GM19035 (cell line): ENCODE data around the gene TMEM79.

Experiments used
- ATAC-seq: cut with Tn5 transposase; IDR thresholded peaks from one replicate; pipeline ENCODE4 v1.9.1; 2021; ENCODE audit not compliant: unreplicated experiment

Gene TMEM79, protein sequence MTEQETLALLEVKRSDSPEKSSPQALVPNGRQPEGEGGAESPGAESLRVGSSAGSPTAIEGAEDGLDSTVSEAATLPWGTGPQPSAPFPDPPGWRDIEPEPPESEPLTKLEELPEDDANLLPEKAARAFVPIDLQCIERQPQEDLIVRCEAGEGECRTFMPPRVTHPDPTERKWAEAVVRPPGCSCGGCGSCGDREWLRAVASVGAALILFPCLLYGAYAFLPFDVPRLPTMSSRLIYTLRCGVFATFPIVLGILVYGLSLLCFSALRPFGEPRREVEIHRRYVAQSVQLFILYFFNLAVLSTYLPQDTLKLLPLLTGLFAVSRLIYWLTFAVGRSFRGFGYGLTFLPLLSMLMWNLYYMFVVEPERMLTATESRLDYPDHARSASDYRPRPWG

DNA sequence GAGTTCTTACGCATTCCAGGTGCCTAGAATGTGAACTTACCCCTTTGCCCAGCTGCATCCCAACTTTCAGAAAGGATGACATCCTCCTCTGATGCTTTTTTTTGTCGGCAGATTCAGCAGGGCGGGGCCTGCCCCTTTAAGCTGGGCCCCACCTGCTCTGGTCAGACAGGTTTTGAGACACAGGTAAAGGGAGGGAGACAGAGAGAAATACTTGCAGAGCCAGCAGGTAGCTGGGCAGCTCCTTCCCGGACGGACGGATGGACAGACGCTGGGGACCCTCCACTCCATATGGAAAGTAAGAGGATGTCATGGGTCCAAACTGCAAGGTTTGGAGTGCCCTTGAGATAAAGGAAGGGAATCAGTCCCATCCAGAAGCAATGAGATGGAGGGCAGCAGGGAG is at the start of gene TMEM79:
TSS of gene TMEM79 (plus strand) at position 214 of the 400 bp plus-strand sequence. CDS start 902 bp downstream, outside the sequence.
- no peak for ATAC-seq

DNA sequence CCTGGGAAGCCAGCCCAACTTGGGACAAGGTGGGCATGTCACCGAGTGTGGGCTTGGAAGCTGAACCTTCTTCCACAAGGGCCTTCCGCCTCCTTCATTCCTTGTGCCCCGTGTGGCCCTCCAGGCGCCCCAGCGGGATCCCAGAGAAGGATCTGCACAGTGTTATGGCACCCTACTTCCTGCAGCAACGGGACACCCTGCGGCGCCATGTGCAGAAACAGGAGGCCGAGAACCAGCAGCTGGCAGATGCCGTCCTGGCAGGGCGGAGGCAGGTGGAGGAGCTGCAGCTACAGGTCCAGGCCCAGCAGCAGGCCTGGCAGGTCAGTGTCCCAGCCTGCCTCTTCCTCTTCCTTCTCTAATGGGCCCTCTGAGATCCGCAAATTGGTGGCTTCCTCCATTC is 48.0 kb upstream of the TMEM79 start:
- no peak for ATAC-seq

GRCh38 chr1:156238248-156238647 is 45.9 kb upstream of the TMEM79 start:
- no peak for ATAC-seq

- no peak for ATAC-seq
Observed at GRCh38 chr1:156241311-156241811, 42.8 kb upstream of the TMEM79 start.

DNA sequence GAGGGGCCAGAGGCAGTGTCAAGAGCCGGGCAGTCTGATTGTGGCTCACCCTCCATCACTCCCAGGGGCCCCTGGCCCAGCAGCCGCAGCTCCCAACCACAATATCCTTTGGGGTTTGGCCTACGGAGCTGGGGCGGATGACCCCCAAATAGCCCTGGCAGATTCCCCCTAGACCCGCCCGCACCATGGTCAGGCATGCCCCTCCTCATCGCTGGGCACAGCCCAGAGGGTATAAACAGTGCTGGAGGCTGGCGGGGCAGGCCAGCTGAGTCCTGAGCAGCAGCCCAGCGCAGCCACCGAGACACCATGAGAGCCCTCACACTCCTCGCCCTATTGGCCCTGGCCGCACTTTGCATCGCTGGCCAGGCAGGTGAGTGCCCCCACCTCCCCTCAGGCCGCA is 42.2 kb upstream of the TMEM79 start, which contains the start of gene BGLAP:
TSS of gene BGLAP (plus strand) at position 259 of the 400 bp plus-strand sequence. CDS start at position 307, 48 bp downstream.
- no peak for ATAC-seq

DNA sequence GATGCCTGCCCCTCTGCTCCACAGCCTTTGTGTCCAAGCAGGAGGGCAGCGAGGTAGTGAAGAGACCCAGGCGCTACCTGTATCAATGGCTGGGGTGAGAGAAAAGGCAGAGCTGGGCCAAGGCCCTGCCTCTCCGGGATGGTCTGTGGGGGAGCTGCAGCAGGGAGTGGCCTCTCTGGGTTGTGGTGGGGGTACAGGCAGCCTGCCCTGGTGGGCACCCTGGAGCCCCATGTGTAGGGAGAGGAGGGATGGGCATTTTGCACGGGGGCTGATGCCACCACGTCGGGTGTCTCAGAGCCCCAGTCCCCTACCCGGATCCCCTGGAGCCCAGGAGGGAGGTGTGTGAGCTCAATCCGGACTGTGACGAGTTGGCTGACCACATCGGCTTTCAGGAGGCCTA is 41.4 kb upstream of the TMEM79 start:
- no peak for ATAC-seq

DNA sequence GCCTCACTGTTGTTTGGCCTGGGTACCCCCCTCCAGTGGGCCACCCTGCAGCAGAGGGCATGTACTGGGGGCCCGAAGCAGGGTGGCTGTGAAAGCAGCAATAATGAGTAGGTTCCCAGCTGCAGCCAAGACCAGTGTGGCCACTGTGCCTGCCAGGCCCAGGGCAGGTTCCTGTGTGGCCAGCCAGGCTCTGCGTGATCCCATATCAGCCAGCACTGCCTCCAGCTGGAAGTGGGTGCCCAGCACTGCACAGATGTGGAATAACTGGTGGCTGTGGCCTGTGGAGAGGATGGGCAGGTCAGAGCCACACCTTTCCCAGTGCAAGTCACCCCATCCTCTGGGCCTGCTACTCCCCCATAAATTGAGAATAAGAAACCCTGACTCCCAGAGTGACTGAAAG is 40.0 kb upstream of the TMEM79 start:
- no peak for ATAC-seq

- no peak for ATAC-seq
Observed at GRCh38 chr1:156244712-156245111, 39.4 kb upstream of the TMEM79 start.

DNA sequence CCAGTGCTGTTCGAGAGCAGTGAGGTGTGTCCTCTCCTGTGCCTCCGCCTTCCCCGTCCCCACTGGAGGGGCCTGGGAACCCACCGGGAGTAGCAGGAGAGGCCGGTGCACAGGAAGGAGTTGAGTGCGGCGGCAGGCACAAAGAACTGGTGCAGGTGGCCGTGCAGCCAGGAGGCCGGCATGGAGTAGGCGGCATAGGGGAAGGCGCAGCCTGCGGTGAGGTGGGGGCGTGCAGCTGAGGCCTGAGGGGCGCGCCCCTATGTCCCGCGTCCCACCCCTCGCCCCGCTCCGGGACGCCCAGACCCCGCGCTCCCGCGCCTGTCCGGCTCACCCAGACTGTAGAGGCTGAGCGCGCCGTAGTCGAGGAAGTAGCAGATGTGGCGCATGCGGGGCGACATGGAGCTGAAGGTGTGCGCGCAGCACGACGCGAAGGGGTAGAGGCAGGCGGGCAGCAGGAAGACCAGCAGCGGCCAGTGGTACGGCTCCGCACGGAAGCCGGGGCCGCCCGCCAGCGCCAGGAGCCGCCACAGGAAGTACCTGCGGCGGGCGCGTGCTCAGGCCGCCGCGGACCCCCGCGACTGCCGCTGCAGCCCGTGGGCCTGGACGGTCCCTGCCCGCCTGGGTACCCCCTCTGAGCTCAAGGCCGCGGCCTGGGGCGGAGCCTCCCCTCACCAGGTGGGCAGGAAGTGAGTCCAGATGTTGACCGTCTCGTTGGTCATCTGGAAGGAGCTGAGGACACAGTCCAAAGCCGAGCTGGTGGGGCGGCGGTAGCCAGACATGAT is 38.5 kb upstream of the TMEM79 start:
- ATAC-seq = no peak

GRCh38 chr1:156246241-156246780 is 37.8 kb upstream of the TMEM79 start:
- ATAC-seq = no peak

GRCh38 chr1:156246781-156247459 is 37.2 kb upstream of the TMEM79 start:
- no peak for ATAC-seq

DNA sequence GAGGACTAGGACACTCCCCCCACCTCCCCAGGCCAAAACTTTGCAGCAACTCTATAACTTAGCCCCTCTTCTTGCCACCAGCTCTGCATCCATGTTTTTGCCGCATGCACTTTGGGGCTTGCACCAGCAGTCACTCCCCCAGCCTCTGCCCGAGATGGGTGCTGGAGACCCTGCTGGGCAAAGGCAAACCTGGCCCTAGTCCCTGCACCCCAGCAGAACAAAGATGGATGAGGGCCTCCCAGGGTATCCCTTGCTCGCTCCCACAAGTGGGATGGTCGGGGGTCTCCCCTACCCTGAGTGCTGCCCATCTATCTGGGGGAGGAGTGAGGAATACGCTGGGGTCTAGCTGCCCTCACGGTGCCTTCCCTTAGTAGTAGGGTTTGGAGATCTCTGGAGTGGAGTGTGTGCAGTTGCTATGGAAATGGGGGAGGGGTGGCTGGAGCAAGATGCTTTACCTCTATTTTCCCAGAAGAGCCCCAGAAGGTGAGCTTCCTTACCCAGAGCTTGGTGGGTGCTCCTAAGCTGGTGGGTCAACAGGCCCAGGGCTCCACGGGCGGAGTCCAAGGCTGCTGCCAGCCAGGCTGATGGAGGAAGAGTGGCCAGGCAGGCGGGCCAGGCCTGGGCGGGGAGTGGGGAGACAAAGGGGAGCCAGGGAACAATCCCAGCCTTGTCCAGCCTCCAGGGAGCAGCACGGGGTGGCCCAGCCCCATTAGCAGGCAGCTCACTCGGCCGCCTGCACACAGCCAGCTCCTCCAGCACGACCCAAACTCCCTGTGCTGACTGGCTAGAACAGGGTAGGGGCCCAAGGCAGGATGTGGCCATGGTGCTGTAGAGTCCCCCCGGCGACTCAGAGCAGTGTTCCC is 36.4 kb upstream of the TMEM79 start, which contains the start of gene PAQR6:
TSS of gene PAQR6 (minus strand) at position 597 of the 863 bp plus-strand sequence. CDS start 1,325 bp downstream, outside the sequence.
- ATAC-seq = no peak

DNA sequence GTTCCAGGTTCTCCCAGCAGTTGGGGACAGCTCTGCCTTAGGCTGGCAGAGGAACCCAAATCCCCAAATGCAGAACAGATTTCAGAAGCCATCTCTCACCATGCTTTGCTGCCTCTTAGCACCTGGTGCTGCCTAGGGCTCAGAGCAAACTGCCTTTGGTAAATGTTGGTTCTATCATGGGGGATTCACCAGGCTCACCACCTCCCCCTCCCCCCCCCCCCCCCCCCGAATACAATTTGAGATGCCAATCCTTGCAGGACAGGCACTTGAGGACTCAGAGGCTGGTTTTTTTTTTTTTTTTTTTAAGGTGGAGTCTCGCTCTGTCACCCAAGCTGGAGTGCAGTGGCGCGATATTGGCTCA is 35.8 kb upstream of the TMEM79 start:
- ATAC-seq = no peak

DNA sequence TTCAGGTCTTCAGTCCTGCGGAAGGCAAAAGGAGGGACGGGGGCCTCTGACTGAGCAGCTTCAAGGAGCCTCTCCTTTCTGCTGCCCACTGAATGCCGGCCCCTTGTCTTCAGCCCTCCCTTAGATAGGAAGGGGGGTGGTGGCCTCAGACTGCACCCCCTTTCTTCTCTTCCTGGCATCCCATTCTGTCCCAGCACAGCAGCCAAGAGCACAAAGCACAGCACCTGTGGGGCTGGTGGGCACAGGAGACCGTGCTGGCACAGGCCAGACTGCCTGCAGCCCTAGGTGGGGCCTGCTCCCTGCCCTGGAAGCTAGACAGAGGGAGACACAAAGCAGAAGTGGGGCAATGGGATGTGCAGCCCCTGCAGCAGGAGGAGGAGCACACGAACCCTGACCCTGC is 34.5 kb upstream of the TMEM79 start:
- no peak for ATAC-seq

GRCh38 chr1:156251527-156251926 is 32.6 kb upstream of the TMEM79 start:
- no peak for ATAC-seq

GRCh38 chr1:156253634-156254033 is 30.5 kb upstream of the TMEM79 start:
- ATAC-seq = no peak

- no peak for ATAC-seq
Observed at GRCh38 chr1:156257711-156258110, 26.4 kb upstream of the TMEM79 start.

DNA sequence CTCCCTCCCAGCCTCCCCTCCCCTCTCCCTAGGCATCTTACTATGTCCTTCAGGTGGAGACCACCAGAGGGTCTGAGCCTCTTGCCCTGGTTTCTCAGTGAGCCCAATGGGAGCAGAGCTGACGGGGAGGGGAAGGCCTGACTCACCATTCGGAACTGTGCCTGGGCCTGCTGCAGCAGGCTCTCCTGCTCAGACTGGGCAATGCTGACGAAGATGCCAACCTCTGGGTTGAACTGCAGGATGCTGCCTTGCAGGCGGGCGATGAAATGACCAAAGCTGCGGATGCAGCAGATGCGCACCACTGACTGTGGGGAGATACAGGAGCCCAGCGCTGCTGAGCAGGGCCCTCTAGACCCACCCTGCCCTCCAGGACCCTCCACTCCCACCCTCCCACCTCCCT is 25.3 kb upstream of the TMEM79 start:
- ATAC-seq = no peak

GRCh38 chr1:156259805-156260204 is 24.3 kb upstream of the TMEM79 start:
- no peak for ATAC-seq

DNA sequence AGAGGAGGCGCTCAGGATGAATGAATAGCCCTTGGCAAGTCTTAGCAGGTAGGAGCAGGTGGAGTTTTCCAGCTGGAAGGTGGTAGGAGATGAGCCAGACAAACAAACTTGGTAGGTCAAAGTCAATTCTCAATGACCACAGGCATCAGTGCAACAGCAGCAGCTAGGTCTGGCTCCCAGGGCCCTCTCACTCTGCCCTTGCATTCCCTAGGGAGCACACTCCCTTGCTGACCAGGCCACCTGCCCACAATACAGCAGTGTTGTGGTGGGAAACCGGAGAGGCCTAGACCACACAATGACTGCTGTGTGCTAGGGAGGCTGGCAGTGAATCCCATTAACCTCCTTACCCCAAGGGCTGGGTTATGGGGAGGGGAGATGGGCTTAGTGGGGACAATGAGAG is 23.2 kb upstream of the TMEM79 start:
- no peak for ATAC-seq
